Upper lobe of left lung (tissue), 4 donors: Measurements from ENCODE around the gene ELL2.

Experiments used
- CTCF ChIP-seq, 6 experiments: fragments of 450-650 bp in 4 of 6; fragments of 200-600 bp in 2 of 6; sonication (generic) in 2 of 6; IDR thresholded peaks; one replicate each; pipeline ENCODE4 v1.5.1; 2016 to 2019; ENCODE audit warnings: antibody characterized with exemption in 6 of 6
- EP300 ChIP-seq, 4 donors: sonication (generic); formaldehyde crosslinking; IDR thresholded peaks; one replicate each; pipeline ENCODE4 v1.5.1; 2017; ENCODE audit warnings: antibody characterized with exemption in 4 of 4, control low read depth in 2 of 4
- POLR2A ChIP-seq, 4 donors: fragments of 450-650 bp; IDR thresholded peaks; one replicate each; pipeline ENCODE4 v1.5.1; 2016 to 2017; ENCODE audit warnings: antibody characterized with exemption in 4 of 4, mild to moderate bottlenecking in 2 of 4
- POLR2AphosphoS5 ChIP-seq, 2 donors: sonication (generic); formaldehyde crosslinking; IDR thresholded peaks; one replicate each; pipeline ENCODE4 v1.5.1; 2017; ENCODE audit warnings: antibody characterized with exemption in 2 of 2

GRCh38 chr5:95941756-95942155 is 19.9 kb downstream of the ELL2 start:
- TF ChIP-seq CTCF (IDR thresholded peaks at IDR 0.05) (no peak), EP300 (IDR thresholded peaks at IDR 0.05) (no peak), POLR2A (IDR thresholded peaks at IDR 0.05) (no peak), POLR2AphosphoS5 (IDR thresholded peaks at IDR 0.05) (no peak)
